Measurements from ENCODE around the gene RFNG.

Gene RFNG

GRCh38 chr17:82077617-82078358 is 26.2 kb upstream of the RFNG start:
- DNase-seq = no peak

- no peak for DNase-seq
These were observed 25.4 kb upstream of the RFNG start for GRCh38 chr17:82076785-82077591.

GRCh38 chr17:82076018-82076784 is 24.6 kb upstream of the RFNG start:
- DNase-seq = no peak

GRCh38 chr17:82073446-82073845 is 21.8 kb upstream of the RFNG start:
- DNase-seq = no peak

GRCh38 chr17:82072827-82073226 is 21.2 kb upstream of the RFNG start:
- DNase-seq = no peak

- no peak for DNase-seq
These were observed 19.0 kb upstream of the RFNG start for GRCh38 chr17:82070611-82071010.

- no peak for DNase-seq
These were observed 14.2 kb upstream of the RFNG start, which contains the start of gene DUS1L for GRCh38 chr17:82065638-82066303. TSS of gene DUS1L (minus strand) at chr17:82065804. CDS start at chr17:82065059, 745 bp downstream.

GRCh38 chr17:82065193-82065637 is 13.6 kb upstream of the RFNG start:
- DNase-seq = no peak

GRCh38 chr17:82064433-82065192 is 13.0 kb upstream of the RFNG start:
- no peak for DNase-seq

GRCh38 chr17:82063424-82064415 is 12.1 kb upstream of the RFNG start:
- DNase-seq = no peak

- DNase-seq = no peak
These were observed 11.4 kb upstream of the RFNG start for GRCh38 chr17:82062984-82063368.

- no peak for DNase-seq
These were observed 10.7 kb upstream of the RFNG start for GRCh38 chr17:82062076-82062983.

GRCh38 chr17:82061047-82061925 is 9.7 kb upstream of the RFNG start:
- DNase-seq = no peak

GRCh38 chr17:82060614-82061013 is 9.0 kb upstream of the RFNG start:
- no peak for DNase-seq

- no peak for DNase-seq
These were observed 8.4 kb upstream of the RFNG start for GRCh38 chr17:82060001-82060380.

GRCh38 chr17:82059272-82060000 is 7.8 kb upstream of the RFNG start:
- DNase-seq = no peak

GRCh38 chr17:82058855-82059249 is 7.2 kb upstream of the RFNG start:
- DNase-seq = no peak

Data from SW 1271 (cell line).